Fibroblast of skin of back (primary cell): ENCODE measurements around the gene FADS2.

Experiments
- DNase-seq: peaks from one replicate; pipeline ENCODE4 v3.0.0-alpha.2; 2013

The FADS2 gene

DNA sequence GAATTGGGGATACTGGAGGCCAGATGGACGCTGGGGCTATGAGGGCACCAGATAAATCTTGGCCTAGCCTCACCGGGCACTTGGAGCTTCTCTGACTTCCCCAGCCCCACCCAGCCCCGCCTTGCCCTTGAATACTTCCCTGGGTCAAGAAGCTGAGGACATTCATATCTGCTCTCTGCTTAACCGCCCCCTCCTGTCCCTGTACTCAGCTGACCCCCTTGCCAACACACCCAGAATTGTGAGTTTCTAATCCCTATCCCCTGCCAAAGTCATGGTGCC lies 41.3 kb downstream of the FADS2 start:
- no peak for DNase-seq

- DNase-seq: no peak
Measured at GRCh38 chr11:61869708-61870451, 41.8 kb downstream of the FADS2 start.

DNA sequence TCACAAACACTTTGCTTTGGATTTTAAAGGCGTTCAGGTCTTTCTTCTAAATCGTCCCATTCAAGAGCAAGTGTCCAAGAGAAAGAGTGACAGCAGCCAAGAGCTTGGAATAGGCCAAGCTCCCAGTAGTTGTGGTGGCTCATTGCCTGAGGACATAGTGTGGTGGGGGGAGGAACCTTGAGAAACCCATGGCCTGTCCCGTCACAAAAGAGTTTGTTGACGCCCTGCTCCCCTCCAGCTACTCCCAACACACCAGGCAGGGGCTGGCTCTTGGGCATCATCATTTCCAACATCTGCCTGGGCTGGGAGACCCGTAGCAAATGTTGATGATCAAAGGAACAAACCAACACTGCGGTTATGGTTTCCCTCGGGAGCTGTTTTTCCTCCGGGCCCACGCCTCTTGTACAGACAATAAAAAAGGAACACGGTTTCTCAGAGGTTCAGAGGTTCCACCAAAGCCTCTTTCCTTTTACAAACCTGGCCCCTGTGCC lies 42.5 kb downstream of the FADS2 start:
- DNase-seq: peak; percentile 20

DNA sequence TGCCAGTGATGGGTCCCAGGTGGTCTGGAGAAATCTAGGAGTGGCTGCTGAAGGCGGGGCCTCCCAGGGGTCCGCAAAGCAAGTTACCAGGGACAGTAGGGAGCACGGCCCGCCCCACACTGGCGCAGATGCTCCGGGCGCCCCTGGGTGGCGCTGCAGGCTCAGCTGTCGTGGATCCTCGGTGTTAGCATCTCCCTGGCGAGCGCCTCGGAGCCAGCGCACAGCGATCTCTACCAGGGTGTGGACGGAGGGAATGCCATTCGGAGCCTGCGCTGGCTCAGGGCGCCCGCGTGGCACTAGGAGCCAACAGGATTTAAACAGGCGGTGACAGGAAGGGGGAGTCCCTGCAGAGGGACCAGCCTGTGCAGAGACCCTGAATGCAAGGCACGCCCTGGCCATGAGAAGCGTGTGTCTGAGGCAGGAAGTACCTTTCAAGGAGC lies 43.1 kb downstream of the FADS2 start:
- DNase-seq: peak; percentile 81

- no peak for DNase-seq
Measured at GRCh38 chr11:61872935-61873565, 45.0 kb downstream of the FADS2 start.

DNA sequence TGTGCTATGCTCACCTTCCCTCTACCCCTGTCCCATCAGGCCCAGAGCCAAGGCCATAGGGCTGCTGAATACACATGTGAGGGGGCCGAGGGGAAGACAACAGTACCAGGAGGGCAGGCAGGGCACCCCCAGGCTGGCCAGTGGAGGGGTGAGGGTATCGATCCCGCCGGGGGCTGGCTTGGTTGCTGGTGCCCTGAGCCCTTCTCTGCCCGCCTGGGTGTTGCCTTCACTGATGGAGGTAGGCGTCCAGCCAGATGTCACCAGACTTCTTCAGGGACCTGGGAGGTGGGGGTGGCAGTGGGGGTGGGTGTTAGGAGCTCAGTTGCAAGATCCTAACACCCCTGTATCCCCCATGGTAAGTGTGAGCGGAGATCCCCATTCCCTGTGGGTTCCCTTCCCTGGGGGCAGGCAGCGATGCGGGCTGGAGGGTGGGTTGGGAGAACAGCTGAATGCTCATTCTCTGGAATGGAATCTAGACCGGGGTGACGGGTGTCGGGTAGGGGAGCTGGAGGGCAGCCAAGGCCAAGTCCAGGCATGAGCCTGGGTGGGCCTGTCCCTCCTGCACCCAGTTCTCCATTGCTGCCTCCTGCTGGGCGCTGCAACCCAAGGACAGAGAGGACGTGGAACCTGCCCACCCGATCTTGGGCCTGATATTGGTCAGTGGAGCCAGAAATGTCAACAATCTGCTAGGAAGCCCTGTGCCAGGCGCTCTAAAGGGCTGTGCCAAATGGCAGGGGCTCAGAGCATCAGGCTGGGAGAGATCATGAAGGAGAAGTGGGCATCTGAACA lies 45.7 kb downstream of the FADS2 start:
- no peak for DNase-seq

- DNase-seq: no peak
Measured at GRCh38 chr11:61874377-61874809, 46.3 kb downstream of the FADS2 start.

DNA sequence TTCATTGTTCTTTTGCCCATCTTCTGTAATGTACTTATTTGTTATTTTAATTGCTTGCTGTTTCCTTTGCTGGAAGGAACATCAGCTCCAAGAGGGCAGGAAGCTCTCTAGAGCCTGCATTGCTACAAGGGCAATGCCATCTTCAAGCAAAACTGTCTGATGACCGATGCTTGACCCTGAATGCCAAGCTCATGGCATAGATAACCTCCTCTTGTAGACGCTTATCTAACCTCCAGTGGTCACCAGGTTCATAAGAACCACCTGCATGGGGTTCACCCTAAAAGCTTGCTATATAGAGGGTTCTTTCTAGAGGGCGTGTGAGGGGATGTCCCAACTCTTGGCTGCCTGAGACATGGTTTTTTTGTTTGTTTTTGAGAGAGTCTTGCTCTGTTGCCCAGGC lies 46.8 kb downstream of the FADS2 start:
- DNase-seq: no peak

- no peak for DNase-seq
Measured at GRCh38 chr11:61875698-61876097, 47.6 kb downstream of the FADS2 start.

DNA sequence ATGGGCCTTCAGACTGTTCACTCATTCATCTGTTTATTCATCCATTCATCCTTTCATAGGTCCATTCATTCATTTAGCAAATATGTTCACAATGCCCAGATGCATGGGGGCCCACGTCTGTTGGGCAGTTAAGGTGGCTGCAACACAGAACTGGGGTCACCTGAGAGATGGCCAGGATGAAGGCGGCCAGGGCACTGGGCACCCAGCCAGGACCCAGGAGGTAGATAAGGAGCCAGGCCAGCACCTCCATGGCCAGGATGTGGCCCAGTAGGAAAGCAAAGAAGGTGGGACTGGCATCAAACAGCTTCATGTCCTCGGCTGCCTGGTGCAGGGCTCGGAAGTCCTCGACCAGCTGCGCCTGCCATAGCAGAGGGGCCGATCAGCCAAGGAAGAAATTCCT lies 51.1 kb downstream of the FADS2 start:
- no peak for DNase-seq

GRCh38 chr11:61880031-61880430 lies 51.9 kb downstream of the FADS2 start:
- no peak for DNase-seq

DNA sequence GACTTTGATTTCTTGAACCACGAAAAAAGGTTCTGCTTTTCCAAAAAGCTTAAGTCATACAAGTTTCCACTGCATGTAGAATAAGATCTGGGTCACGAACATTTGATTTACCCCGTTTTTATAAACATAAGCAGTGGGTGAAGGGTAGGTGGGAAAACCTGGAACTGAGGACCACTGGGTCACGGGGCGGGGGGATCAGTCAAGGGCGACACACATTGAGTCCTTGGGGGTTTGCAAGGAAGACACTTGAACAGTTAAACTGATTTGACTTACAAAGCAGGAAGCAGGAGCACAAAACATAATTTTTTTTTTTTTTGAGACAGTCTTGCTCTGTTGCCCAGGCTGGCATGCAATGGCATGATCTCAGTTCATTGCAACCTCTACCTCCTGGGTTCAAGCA lies 52.4 kb downstream of the FADS2 start:
- no peak for DNase-seq

- peak; percentile 13 for DNase-seq
Measured at GRCh38 chr11:61881397-61881796, 53.3 kb downstream of the FADS2 start.

GRCh38 chr11:61882267-61882666 lies 54.2 kb downstream of the FADS2 start:
- peak; percentile 64 for DNase-seq

DNA sequence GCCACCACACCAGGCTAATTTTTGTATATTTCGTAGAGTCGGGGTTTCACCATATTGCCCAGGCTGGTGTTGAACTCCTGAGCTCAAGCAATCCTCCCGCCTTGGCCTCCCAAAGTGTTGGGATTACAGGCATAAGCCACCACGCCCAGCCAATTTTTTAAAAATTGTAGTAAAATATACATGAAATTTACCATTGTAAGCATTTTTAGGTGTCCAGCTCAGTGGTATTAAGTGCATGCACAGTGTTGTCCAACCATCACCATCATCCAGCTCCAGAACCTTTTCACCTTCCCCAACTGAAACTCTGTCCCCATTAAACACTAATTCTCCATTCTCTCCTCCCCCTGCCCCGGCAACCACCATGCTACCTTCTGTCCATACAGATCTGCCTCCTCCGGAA lies 54.8 kb downstream of the FADS2 start:
- DNase-seq: no peak

DNA sequence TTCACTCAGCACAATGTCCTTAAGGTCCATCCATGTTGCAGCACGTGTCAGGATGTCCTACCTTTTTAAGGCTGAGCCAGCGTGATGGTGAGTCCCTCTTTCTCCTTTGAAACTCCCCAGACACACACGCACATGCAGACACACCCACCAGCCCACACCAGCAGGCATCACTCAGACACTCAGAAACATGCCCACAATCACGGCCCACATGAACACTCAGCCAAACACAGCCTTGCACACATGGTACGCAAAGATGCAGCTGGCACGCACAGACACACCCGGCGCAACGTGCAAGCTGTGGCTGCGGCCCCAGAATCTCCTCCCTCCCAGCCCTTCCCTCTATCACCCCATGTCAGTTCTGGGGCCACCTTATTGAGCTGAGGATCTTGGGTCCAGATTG lies 55.2 kb downstream of the FADS2 start:
- DNase-seq: no peak

GRCh38 chr11:61883947-61884346 lies 55.8 kb downstream of the FADS2 start:
- no peak for DNase-seq

DNA sequence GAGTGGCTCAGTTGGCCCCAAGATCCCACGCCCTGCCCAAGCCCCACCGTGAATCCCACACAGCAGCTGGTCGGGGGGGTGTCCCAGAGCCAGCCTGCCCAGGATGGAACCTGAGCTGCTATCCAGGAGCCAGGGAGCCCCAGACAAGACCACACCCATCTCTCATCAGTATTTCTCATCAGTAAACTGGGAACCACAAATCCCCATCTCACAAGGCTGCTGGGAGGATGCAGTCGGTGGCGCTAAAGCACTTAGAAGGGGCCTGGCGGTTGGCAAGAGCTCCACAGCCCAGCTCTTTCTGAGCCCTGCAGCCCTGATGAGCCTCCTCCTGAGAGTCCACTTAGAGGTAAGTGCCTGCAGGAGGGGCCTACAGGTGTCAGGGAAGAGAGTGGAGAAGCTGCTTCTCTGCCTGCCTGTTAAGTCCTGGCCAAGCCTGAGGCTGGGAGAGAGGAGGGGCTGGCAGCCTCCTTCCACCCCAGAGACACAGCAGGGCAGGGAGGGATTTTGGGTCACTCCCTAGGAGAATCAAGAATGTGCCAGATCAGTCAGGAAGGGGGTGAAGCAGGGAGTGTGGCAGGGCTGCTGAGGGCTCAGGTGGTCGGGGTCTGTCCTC lies 57.2 kb downstream of the FADS2 start:
- DNase-seq: no peak

GRCh38 chr11:61885784-61886580 lies 57.9 kb downstream of the FADS2 start:
- no peak for DNase-seq

DNA sequence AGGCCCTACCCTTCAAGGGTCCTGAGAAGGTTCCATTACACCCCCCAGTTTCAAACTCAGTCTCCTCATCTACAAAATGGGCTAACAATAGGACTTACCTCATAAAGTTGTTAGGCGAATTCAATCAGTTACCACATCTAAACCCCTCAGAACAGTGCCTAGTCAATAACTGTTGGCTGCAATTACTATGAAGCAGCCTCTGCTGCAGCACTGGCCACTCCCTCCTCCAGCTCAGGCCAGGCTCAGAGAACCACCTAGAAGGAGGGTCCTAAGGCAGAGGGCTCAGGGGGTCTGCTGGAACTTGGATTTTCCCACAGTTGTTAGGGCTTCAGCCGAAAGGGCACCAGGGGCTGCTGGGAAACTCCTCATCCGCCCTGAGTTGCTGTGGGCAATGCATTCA lies 58.5 kb downstream of the FADS2 start:
- no peak for DNase-seq

GRCh38 chr11:61887839-61888494 lies 59.9 kb downstream of the FADS2 start:
- peak; percentile 96 for DNase-seq

DNA sequence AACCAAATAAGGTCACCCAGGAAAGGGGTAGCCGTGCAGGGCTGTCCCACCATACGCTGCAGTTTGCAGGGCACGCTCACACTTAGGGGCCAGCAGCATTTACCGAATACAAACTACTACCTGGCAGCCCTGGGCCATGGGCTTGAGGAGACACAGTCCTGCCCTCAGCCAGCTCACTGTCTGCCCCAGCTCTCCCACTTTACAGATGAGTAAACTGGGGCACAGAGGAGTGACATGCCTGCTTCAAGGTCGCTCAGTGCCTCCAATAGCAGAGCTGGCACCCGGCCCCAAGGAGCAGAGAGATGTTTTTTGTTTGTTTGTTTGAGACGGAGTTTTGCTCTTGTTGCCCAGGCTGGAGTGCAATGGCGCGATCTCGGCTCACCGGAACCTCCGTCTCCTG lies 60.5 kb downstream of the FADS2 start:
- DNase-seq: no peak
